ENCODE data around the gene KRTAP10-3.
"Not testable (repeated sequence)": the region's sequence is repeated elsewhere in the genome, so short reads cannot be mapped to it uniquely, and the experiment has no call there.

GRCh38 chr21:44558329-44558675 lies 293 bp downstream of the KRTAP10-3 start:
- not testable (repeated sequence) for TF ChIP-seq CTCF, POLR2A (IDR thresholded peaks at IDR 0.05)
